ENCODE measurements around the gene CRTC1. TPM values are rescaled to one million over a fixed set of nuclear protein-coding genes. Genes with fewer than 3 reads are reported as not detected.

The CRTC1 gene
- total RNA-seq, 1 experiment from 2014 or later, result 12.3 TPM

DNA sequence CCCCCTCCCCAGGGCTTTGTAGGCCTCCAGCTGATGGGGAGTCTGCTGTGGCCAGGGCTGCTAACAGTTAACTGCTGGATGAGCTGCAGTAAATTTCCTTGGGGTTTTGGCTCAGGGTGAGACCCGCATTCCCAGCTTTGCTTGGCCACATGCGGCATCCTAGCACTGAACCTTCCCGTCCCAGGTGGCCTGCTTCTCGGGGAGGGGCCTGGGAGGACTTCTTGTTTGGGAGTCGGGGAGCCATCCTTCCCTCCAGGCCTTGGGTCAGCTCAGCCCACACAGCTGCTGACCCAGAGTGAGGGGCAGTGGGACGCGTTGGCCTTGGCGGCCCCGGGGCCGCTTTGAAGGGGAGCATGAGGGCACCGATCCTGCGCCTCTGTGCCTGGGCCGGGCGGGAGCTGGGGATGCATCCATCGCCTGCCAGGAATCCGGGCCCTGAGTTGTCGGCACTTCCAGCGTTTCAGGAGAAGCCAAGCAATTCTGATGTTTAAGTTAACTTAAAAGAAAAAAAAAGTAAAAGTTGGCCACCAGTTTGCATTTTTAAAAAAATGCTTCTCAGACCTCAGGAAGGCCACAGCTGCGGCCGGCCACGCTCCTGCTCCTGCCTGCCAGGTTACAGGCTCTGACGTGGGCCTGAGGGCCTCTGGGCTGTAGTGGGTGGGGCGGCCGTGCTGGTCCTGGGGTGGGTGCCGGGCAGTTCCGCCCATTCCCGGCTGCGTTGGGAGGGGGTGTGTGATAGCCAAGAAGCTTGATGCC lies 27.7 kb downstream of the CRTC1 start:
- DNase-seq (ENCODE audit: low spot score), result no peak
- H3K27ac Mint-ChIP-seq, result no peak overlapping the region
- ChIA-PET POLR2A (interaction anchor here (0.6 kb wide), 1 partner anchor 412 kb away, joined by 4 read pairs; no protein-coding TSS in a partner anchor), CTCF (interaction anchor here (1.5 kb wide), 1 partner anchor 244 kb away, joined by 3 read pairs; no protein-coding TSS in a partner anchor)
- peaks cover 10% of the 10 kb centered on the region for H3K4me1 Mint-ChIP-seq
- no peak for ATAC-seq
- H3K36me3 Mint-ChIP-seq, result no peaks in the 10 kb centered on the region
- no peak overlapping the region for H3K4me3 Mint-ChIP-seq
- no peaks in the 10 kb centered on the region for H3K27me3 Mint-ChIP-seq (ENCODE audit: low read depth)
- no peaks in the 10 kb centered on the region for H3K9me3 Mint-ChIP-seq
- TF ChIP-seq CREM (CRISPR knock-in tag; IDR thresholded peaks at IDR 0.05), result no peak
- TF ChIP-seq TEAD1 (CRISPR knock-in tag; IDR thresholded peaks at IDR 0.05), result no peak
- TF ChIP-seq ZNF281 (CRISPR knock-in tag; IDR thresholded peaks at IDR 0.05), result no peak
- no peak for TF ChIP-seq ZNF423 (CRISPR knock-in tag; IDR thresholded peaks at IDR 0.05)
- TF ChIP-seq TEAD4 (CRISPR knock-in tag; IDR thresholded peaks at IDR 0.05), result no peak
- TF ChIP-seq PREB (CRISPR knock-in tag; IDR thresholded peaks at IDR 0.05; ENCODE audit: borderline replicate concordance), result no peak
- TF ChIP-seq ZNF425 (CRISPR knock-in tag; conservative IDR thresholded peaks at IDR 0.05), result no peak
- no peak for TF ChIP-seq SMAD3 (CRISPR knock-in tag; IDR thresholded peaks at IDR 0.05; ENCODE audit: borderline replicate concordance)
- TF ChIP-seq, protein P1, sequence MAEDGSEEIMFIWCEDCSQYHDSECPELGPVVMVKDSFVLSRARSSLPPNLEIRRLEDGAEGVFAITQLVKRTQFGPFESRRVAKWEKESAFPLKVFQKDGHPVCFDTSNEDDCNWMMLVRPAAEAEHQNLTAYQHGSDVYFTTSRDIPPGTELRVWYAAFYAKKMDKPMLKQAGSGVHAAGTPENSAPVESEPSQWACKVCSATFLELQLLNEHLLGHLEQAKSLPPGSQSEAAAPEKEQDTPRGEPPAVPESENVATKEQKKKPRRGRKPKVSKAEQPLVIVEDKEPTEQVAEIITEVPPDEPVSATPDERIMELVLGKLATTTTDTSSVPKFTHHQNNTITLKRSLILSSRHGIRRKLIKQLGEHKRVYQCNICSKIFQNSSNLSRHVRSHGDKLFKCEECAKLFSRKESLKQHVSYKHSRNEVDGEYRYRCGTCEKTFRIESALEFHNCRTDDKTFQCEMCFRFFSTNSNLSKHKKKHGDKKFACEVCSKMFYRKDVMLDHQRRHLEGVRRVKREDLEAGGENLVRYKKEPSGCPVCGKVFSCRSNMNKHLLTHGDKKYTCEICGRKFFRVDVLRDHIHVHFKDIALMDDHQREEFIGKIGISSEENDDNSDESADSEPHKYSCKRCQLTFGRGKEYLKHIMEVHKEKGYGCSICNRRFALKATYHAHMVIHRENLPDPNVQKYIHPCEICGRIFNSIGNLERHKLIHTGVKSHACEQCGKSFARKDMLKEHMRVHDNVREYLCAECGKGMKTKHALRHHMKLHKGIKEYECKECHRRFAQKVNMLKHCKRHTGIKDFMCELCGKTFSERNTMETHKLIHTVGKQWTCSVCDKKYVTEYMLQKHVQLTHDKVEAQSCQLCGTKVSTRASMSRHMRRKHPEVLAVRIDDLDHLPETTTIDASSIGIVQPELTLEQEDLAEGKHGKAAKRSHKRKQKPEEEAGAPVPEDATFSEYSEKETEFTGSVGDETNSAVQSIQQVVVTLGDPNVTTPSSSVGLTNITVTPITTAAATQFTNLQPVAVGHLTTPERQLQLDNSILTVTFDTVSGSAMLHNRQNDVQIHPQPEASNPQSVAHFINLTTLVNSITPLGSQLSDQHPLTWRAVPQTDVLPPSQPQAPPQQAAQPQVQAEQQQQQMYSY (CRISPR knock-in tag; IDR thresholded peaks at IDR 0.05), result no peak
- no peak for TF ChIP-seq FOXP1 (CRISPR knock-in tag; IDR thresholded peaks at IDR 0.05; ENCODE audit: borderline replicate concordance)
- TF ChIP-seq, protein P2, sequence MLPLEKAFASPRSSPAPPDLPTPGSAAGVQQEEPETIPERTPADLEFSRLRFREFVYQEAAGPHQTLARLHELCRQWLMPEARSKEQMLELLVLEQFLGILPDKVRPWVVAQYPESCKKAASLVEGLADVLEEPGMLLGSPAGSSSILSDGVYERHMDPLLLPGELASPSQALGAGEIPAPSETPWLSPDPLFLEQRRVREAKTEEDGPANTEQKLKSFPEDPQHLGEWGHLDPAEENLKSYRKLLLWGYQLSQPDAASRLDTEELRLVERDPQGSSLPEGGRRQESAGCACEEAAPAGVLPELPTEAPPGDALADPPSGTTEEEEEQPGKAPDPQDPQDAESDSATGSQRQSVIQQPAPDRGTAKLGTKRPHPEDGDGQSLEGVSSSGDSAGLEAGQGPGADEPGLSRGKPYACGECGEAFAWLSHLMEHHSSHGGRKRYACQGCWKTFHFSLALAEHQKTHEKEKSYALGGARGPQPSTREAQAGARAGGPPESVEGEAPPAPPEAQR (CRISPR knock-in tag; IDR thresholded peaks at IDR 0.05), result no peak
- no peak for TF ChIP-seq NR3C1 (CRISPR knock-in tag; conservative IDR thresholded peaks at IDR 0.05; ENCODE audit: low read depth)
- TF ChIP-seq TCF7 (CRISPR knock-in tag; IDR thresholded peaks at IDR 0.05; ENCODE audit: low read depth), result no peak
- TF ChIP-seq ZNF219 (CRISPR knock-in tag; IDR thresholded peaks at IDR 0.05; ENCODE audit: borderline replicate concordance), result no peak
